Caco-2 (cell line): ENCODE data around the gene KLF13. TPM values are rescaled to one million over a fixed set of nuclear protein-coding genes. Genes with fewer than 3 reads are reported as not detected.

Source experiments
- BruUV-seq: library from RNA; stranded (reverse); fragments of 400-500 nt; replicated peaks from 2 replicates; lab custom pipeline; 2021; lab: Mats Ljungman, UMichigan
- CTCF ChIA-PET: fragments of 300-600 bp; sonication (Branson Sonifier 250); formaldehyde crosslinking; loops from one replicate; lab custom pipeline; 2022; ENCODE audit warnings: antibody characterized with exemption; lab: Charles Lee
- POLR2A ChIA-PET: fragments of 300-600 bp; sonication (Branson Sonifier 250); formaldehyde crosslinking; loops from one replicate; lab custom pipeline; 2022; ENCODE audit warnings: antibody characterized with exemption; lab: Charles Lee
- DNase-seq, 2 experiments: peaks; one replicate each; pipeline versions ENCODE4 v3.0.0 to v3.0.0-alpha.2; 2020 to 2022
- H3K27me3 ChIP-seq: replicated peaks from 2 replicates; pipeline ENCODE4 v1.6.0; 2011; ENCODE audit warnings: low read length; ENCODE audit not compliant: control insufficient read depth, insufficient read depth
- H3K36me3 ChIP-seq: 2 replicates; pipeline ENCODE4 v1.5.1; 2011; ENCODE audit warnings: low read length; ENCODE audit not compliant: control insufficient read depth, insufficient read depth
- H3K4me1 ChIP-seq: fragments of 250-450 bp; sonication (Bioruptor Pico); 2 replicates; pipeline ENCODE4 v1.5.1; 2020; ENCODE audit warnings: mild to moderate bottlenecking
- H3K4me3 ChIP-seq: 2 replicates; pipeline ENCODE4 v1.5.1; 2011; ENCODE audit warnings: low read depth, mild to moderate bottlenecking, control low read depth, low read length
- H3K9me3 ChIP-seq: fragments of 250-450 bp; sonication (Bioruptor Pico); 2 replicates; pipeline ENCODE4 v1.5.1; 2020; ENCODE audit warnings: mild to moderate bottlenecking, moderate library complexity
- H3K27ac Mint-ChIP-seq: one replicate; pipeline ENCODE4 v1.8.0; 2022; ENCODE audit warnings: mixed read lengths; ENCODE audit not compliant: unreplicated experiment
- H3K27me3 Mint-ChIP-seq: one replicate; pipeline ENCODE4 v1.8.0; 2022; ENCODE audit warnings: mixed read lengths; ENCODE audit not compliant: insufficient read depth, unreplicated experiment
- H3K36me3 Mint-ChIP-seq: one replicate; pipeline ENCODE4 v1.8.0; 2022; ENCODE audit warnings: mild to moderate bottlenecking, mixed read lengths; ENCODE audit not compliant: insufficient read depth, unreplicated experiment
- H3K4me1 Mint-ChIP-seq: one replicate; pipeline ENCODE4 v1.8.0; 2022; ENCODE audit warnings: low read depth, mixed read lengths; ENCODE audit not compliant: unreplicated experiment
- H3K4me3 Mint-ChIP-seq: one replicate; pipeline ENCODE4 v1.8.0; 2022; ENCODE audit warnings: mild to moderate bottlenecking, moderate library complexity, mixed read lengths; ENCODE audit not compliant: unreplicated experiment
- H3K9me3 Mint-ChIP-seq: one replicate; pipeline ENCODE4 v1.8.0; 2022; ENCODE audit warnings: mixed read lengths; ENCODE audit not compliant: unreplicated experiment
- CTCF ChIP-seq, 2 experiments: fragments of 200-600 bp in 1 of 2; IDR thresholded peaks; 1 replicate in 1 of 2; 2 replicates in 1 of 2; pipeline versions ENCODE4 v1.5.1 to v1.8.0; 2011 to 2022; ENCODE audit warnings: antibody characterized with exemption in 1 of 2, control low read depth in 1 of 2, inconsistent platforms in 1 of 2, low read depth in 1 of 2, low read length in 1 of 2, mild to moderate bottlenecking in 1 of 2, moderate library complexity in 1 of 2; ENCODE audit not compliant: insufficient read depth in 1 of 2, severe bottlenecking in 1 of 2, unreplicated experiment in 1 of 2
- intact Hi-C: fragments of 100-400 bp; cut with micrococcal nuclease; formaldehyde crosslinking; loops from one replicate; pipeline ENCODE4 v1.10.0; 2022; ENCODE audit not compliant: unreplicated experiment
- total RNA-seq: library from RNA; stranded (reverse); gene quantifications from 2 replicates; pipeline ENCODE4 v1.2.3, GENCODE V29; 2022

KLF13 gene
- total RNA-seq, 1 experiment from 2014 or later = 18.8 TPM

DNA sequence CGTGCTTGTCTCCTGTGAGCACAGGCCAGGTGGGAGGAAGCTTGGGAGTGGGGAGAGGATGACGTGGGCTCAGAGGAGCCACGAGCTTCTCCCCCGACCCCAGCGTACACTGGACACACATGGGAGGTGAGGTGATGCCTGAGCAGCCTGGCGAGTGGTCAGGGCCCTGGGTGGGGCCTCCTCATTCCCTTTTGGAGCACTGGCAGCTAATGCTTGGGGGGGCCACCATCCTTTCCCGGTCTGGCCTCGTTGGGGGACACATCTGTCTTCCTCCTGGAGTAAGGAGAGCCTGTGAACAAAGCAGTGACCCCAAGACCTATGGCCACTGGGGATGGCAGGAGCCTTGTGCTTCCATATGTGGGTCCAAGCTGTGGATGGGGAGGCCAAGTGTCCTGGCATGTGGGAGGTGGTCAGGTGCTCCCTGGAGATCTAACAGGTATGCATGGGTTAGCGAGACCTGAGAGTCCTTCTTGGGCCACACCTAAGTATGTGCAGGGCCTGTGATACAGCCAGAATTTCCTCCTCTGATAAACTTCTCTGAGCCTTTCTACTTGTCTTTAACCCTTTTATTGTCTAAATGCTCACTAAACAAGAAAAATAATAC, 9.5 kb downstream of the KLF13 start:
- Histone ChIP-seq H3K4me3 (no peak overlapping the region), H3K9me3 (no peaks in the 10 kb centered on the region), H3K36me3 (no peaks in the 10 kb centered on the region; the same call in 1 of the 2 replicates), H3K27me3 (no peaks in the 10 kb centered on the region), H3K4me1 (no peaks in the 10 kb centered on the region)
- POLR2A ChIA-PET = no interaction called here
- Mint-ChIP-seq H3K36me3 (peaks cover 7% of the 10 kb centered on the region), H3K4me3 (no peak overlapping the region), H3K9me3 (no peaks in the 10 kb centered on the region), H3K27ac (no peak overlapping the region), H3K4me1 (no peaks in the 10 kb centered on the region), H3K27me3 (no peaks in the 10 kb centered on the region)
- no TSS peak for BruUV-seq
- no peak for TF ChIP-seq CTCF (IDR thresholded peaks at IDR 0.05; ENCODE audit: insufficient read depth in 1 of 2, low read depth in 1 of 2, low read length in 1 of 2, severe bottlenecking in 1 of 2, unreplicated experiment in 1 of 2)
- DNase-seq = no peak
- CTCF ChIA-PET = no interaction called here
- intact Hi-C loops = no loop called here

DNA sequence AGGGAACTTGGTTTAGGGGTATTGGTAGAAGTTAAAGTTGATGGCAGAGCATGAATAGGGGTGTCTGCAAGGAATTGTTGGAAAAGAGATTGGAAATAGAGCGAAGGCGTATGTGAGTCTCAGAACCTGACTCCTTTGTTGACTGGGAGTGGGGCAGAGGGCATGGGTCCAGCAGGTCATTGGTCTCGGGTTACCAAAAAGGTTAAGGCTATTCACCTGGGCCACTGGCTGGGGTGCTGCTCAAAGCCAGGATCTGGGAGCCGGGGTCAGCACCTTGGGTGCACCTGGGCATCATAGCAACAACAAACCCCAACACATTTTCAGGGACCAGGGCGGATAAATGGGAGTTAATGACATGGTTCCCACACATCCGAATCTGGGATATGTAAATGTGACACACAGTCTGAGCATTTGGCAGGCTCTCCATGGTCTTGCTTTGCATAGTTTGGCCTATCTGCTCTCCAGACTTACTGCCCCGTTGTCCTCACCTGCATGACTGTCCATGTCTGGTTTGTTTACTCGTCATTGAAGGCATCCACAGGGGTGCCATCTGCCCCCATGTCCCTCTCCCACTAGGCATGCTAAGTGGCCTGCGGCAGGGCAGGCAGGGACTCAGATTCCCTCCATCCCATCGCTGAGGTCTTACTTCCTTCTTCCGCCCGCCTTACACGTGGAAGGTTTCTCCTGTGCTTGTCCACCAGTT, 10.1 kb downstream of the KLF13 start:
- Histone ChIP-seq H3K4me3 (no peak overlapping the region), H3K4me1 (no peaks in the 10 kb centered on the region), H3K36me3 (no peaks in the 10 kb centered on the region), H3K9me3 (no peaks in the 10 kb centered on the region), H3K27me3 (no peaks in the 10 kb centered on the region)
- no peak overlapping the region for H3K4me3 Mint-ChIP-seq
- peaks cover 5% of the 10 kb centered on the region for H3K36me3 Mint-ChIP-seq
- POLR2A ChIA-PET = no interaction called here
- no peak for DNase-seq
- H3K4me1 Mint-ChIP-seq = no peaks in the 10 kb centered on the region
- no peaks in the 10 kb centered on the region for H3K27me3 Mint-ChIP-seq
- no peaks in the 10 kb centered on the region for H3K9me3 Mint-ChIP-seq
- CTCF ChIA-PET = no interaction called here
- no TSS peak for BruUV-seq
- H3K27ac Mint-ChIP-seq = no peak overlapping the region
- intact Hi-C loops = no loop called here
- TF ChIP-seq CTCF (IDR thresholded peaks at IDR 0.05; ENCODE audit: insufficient read depth in 1 of 2, low read depth in 1 of 2, low read length in 1 of 2, severe bottlenecking in 1 of 2, unreplicated experiment in 1 of 2) = no peak

DNA sequence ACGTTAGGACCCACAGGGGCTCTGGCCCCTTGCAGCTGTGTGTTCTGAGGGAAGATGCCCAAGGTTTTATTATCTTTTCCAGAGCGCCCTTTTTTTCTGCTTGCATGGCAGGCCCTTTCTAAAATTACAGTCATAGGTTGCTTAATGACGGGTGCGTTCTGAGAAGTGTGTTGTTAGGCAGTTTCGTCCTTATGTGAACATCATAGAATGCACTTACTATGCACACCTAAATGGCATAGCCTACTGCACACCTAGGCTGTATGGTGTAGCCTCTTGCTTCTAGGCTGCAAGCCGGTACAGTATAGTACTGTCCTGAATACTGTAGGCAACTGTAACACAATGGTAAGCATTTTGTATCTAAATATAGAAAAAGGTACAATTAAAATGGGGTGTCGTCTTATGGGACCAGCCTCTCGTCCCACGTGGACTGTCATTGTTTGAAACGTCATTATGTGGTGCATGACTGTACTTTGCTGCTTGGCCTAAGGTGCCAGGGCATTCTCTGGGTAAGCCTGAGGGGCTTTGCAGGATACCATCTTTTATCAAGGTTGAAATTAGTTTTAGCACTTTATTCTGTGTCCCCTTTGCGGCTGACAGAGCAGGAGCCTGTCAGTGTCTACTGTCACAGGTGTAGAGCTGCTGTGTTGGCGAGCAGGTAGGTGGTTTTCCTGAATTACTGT, 10.9 kb downstream of the KLF13 start:
- H3K36me3 Mint-ChIP-seq = no peaks in the 10 kb centered on the region
- no peaks in the 10 kb centered on the region for H3K36me3 ChIP-seq
- H3K4me1 ChIP-seq = no peaks in the 10 kb centered on the region
- intact Hi-C loops = no loop called here
- no peak overlapping the region for H3K4me3 Mint-ChIP-seq
- no peaks in the 10 kb centered on the region for H3K9me3 Mint-ChIP-seq
- ChIA-PET POLR2A (no interaction called here), CTCF (no interaction called here)
- no peaks in the 10 kb centered on the region for H3K4me1 Mint-ChIP-seq
- no peaks in the 10 kb centered on the region for H3K27me3 ChIP-seq
- H3K9me3 ChIP-seq = no peaks in the 10 kb centered on the region
- no peak overlapping the region for H3K4me3 ChIP-seq
- no TSS peak for BruUV-seq
- H3K27me3 Mint-ChIP-seq = no peaks in the 10 kb centered on the region
- no peak for DNase-seq
- no peak for TF ChIP-seq CTCF (IDR thresholded peaks at IDR 0.05; ENCODE audit: insufficient read depth in 1 of 2, low read depth in 1 of 2, low read length in 1 of 2, severe bottlenecking in 1 of 2, unreplicated experiment in 1 of 2)
- H3K27ac Mint-ChIP-seq = no peak overlapping the region
